ENCODE measurements around the gene TMEM242.

- TF ChIP-seq SETDB1 (CRISPR knock-in tag; IDR thresholded peaks at IDR 0.05; ENCODE audit: borderline replicate concordance): no peak
- no peak for TF ChIP-seq POLR2A (IDR thresholded peaks at IDR 0.05; ENCODE audit: insufficient read depth in 1 of 2, low read depth in 2 of 2, low read length in 2 of 2)
- no peak for TF ChIP-seq RAD21 (CRISPR knock-in tag; IDR thresholded peaks at IDR 0.05)
- no peak for TF ChIP-seq CHD2 (IDR thresholded peaks at IDR 0.05; ENCODE audit: low read depth, low read length)
- no peak for TF ChIP-seq ZNF274 (CRISPR knock-in tag; IDR thresholded peaks at IDR 0.05)
- TF ChIP-seq CREM (IDR thresholded peaks at IDR 0.05): no peak
- no peak for TF ChIP-seq CREM (CRISPR knock-in tag; IDR thresholded peaks at IDR 0.05)
- TF ChIP-seq HCFC1 (IDR thresholded peaks at IDR 0.05; ENCODE audit: low read depth, low read length): no peak
- no peak for TF ChIP-seq FOSL2 (CRISPR knock-in tag; IDR thresholded peaks at IDR 0.05)
- no peak for TF ChIP-seq DDIT3 (CRISPR knock-in tag; IDR thresholded peaks at IDR 0.05)
- no peak for TF ChIP-seq YEATS2 (CRISPR knock-in tag; IDR thresholded peaks at IDR 0.05; ENCODE audit: borderline replicate concordance)
- TF ChIP-seq CTCF (CRISPR knock-in tag; IDR thresholded peaks at IDR 0.05): no peak
- no peak for TF ChIP-seq SP2 (CRISPR knock-in tag; IDR thresholded peaks at IDR 0.05)
- no peak for TF ChIP-seq HOXA7 (CRISPR knock-in tag; IDR thresholded peaks at IDR 0.05)
Observed at GRCh38 chr6:157280157-157280556, 43.2 kb downstream of the TMEM242 start.
